IPS-NIHi7 (cell line): ENCODE measurements around the gene LSP1.

Experiments used
- DNase-seq: peaks from one replicate; pipeline ENCODE4 v3.0.0; 2012; ENCODE audit warnings: mixed read lengths; ENCODE audit errors: extremely low spot score

LSP1 gene

DNA sequence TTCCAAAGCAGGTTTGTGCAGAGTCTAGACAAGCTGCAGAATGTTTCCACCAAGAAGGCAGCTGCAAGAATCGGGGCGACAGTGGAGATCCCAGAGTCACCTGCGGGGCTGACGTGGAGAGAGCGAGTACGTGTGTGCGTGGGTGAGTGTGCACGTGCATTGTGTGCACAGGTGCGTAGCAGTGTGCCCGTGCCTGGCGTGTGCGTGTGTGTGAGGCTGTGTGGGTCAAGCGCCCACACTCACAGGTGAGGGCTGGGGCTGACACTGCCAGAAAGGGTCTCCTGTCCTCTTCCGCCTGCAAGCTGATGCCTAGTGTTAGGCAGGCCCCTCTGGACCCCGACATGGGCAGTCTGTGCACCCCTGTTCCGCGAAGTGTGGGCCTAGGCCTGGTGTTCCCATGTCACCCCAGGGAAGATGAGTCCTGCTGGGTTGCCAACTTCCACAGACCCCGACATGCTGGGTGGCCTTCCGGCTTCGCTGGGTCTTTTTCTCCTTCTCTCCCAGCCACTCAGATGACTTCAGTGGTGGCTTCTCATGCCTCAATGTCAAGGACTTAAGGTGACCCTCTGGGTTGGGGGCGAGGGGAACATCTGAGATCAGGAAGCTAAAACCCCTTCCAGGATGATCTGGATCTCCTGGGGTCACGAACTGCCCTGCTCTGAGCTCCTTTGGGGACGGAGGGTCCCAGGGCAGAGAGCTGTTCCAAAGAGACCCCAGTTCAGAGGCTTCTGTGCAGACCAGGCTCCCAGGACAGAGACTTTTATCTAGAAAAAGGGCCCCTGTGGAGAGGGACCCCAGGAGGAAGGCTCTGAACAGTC lies 28.5 kb upstream of the LSP1 start:
- no peak for DNase-seq

DNA sequence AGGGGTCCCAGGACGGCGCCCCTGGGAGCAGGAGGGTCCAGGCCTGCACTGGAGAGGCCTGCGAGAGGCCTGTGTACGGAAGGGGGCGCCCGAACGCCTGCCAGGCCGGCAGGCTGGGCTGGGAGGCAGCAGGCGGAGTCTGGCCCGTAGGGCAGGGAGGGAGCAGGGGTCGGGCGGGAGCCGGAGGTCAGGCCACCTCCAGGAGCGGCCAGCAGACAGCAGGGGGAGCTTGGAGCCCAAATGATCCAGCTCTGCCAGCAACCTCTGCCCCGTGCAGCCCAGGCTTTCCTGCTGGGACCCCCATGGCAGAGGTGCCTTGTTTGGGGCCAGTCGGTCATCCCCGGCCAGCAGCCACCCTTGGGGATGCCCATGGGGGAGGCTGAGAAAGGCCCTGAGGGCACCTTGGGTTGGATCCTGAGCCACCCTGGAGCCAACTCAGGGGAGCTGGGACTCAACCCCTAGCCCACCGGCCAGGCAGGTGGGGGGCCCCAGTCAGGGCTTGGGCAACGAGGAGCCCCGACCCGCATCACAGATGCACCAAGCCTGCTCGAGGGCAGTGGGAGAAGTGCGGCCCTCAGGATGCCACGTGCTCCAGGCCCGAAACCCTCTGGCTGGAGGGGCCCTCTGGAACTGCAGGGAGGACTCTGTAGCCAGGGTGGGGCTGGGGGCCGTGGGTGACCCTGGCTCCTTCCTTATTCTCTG lies 27.7 kb upstream of the LSP1 start:
- DNase-seq = peak; percentile 100

DNA sequence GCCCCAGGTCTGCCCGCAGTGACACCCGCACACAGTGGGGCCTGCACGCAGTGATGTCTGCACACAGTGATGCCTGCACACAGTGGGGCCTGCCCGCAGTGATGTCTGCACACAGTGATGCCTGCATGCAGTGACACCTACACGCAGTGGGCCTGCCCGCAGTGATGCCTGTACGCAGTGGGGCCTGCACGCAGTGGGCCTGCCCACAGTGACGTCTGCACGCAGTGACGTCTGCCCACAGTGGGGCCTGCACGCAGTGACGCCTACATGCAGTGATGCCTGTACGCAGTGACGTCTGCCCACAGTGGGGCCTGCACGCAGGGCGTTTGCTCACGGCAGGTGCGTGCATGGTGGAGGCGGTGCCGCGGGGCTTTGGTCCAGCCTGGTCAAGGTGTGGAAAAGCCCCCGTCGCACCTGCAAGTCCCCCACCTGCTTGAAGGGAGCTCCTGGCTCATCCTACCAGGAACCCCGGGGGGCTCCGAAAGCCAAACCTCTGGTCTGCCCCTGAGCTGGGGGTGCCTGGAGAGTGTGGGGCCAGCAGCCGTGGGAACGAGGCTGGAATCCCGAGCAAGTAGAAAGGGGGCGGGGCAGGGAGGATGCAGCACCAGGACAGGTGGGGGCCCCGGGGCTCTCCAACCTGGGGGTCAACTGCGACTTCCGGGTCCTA lies 27.0 kb upstream of the LSP1 start:
- no peak for DNase-seq

GRCh38 chr11:1826552-1827094 lies 26.3 kb upstream of the LSP1 start:
- DNase-seq = peak; percentile 63

GRCh38 chr11:1827095-1827813 lies 25.6 kb upstream of the LSP1 start:
- DNase-seq = no peak

DNA sequence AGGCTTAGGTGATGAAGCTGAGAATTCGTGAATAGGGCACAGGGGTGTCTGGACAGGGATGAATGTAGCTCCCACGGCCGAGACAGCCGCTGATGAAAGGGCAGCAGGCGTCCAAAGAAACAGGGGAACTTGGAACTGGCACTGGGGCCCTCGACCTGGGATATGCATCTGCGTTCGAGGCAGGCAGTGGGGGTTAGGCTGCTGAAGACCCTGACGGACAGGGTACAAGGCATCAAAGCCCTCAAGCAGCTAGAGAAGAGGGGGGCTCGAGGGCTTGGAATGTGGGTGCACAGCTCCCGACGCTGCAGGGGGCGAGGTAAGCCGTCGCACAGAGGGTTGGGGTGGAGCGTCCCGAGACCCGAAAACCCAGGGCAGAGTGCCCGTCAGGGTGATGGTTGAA lies 25.0 kb upstream of the LSP1 start:
- DNase-seq = no peak

GRCh38 chr11:1828542-1828941 lies 24.3 kb upstream of the LSP1 start:
- DNase-seq = no peak

GRCh38 chr11:1829039-1829820 lies 23.7 kb upstream of the LSP1 start:
- DNase-seq = no peak

DNA sequence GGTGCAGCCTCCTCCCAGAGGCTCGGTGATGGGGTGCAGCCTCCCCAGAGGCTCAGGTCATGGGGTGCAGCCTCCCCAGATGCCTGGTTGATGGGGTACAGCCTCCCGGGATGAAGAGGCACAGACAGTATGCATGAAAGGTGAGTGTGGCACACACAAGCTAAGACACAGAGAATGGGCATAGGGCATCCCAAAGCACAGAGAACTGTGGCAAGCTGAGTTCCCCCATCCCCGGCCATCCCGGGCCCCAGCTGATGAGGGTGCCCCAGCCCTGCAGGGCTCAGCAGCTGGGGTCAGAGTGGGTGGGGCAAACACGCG lies 22.9 kb upstream of the LSP1 start:
- no peak for DNase-seq

- DNase-seq = no peak
Observed at GRCh38 chr11:1830322-1831223, 22.3 kb upstream of the LSP1 start.

GRCh38 chr11:1831338-1832210 lies 21.3 kb upstream of the LSP1 start:
- DNase-seq = no peak

DNA sequence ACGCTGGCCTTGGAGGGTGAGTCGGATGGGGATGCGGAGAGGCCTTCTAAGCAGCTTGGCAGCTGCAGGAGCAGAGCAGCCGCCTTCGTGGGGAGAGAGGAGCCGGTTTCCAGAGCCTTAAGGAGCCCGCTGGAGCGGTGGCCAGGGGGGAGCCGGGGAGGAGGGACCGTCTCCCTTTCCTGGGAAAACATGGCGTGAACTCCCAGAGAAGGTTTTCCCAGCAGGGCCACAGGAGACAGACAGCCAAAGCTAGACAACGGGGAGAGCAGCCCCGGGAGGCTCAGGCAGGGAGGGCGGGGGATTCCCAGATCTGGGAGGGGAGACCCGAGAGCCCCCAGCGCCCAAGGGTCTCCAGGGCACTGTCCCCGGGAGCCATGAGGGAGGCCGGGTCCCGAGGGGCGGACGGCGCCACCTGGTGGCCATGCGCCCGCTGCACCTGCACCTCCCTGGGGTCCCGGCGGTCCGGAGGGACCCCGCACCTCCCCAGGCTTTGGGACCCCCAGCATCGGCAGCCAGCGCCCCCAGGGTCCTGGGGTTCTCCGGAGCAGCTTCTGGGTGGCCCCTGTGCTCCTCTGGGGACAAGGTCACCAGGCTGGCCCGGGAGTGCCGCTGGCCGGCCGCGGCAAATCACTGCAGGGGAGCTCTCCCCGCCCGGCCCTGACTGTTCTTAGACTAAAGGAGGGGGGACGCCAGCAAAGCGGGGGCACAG lies 20.5 kb upstream of the LSP1 start:
- peak; percentile 89 for DNase-seq

GRCh38 chr11:1832920-1833295 lies 20.0 kb upstream of the LSP1 start:
- DNase-seq = peak; percentile 53

DNA sequence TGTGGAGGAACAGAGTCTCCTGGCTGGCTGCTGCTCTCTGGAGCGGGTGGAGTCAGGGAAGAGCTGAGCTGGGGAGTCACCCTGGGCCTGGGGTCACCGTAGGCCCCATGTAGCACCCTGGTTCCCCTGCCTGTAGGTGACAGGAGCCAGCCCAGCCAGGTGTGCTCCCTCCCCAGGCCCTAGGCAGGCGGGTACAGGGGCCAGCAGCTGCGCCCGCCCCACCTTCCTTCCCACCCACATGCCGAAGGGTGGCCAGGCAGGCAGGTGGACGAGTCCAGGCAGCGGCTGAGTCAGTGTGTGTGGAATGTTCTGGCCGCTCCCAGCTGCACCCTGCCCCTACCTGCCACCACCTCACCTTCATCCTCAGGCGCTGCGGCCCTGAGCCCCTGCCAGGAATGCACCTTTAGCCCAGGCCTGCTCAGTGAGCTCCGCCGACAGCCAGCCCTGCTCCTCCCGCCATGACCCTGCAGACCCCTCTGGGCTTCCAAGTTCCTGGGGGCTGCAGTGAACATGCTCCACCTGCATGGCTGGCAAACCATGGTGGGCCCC lies 18.7 kb upstream of the LSP1 start:
- no peak for DNase-seq

DNA sequence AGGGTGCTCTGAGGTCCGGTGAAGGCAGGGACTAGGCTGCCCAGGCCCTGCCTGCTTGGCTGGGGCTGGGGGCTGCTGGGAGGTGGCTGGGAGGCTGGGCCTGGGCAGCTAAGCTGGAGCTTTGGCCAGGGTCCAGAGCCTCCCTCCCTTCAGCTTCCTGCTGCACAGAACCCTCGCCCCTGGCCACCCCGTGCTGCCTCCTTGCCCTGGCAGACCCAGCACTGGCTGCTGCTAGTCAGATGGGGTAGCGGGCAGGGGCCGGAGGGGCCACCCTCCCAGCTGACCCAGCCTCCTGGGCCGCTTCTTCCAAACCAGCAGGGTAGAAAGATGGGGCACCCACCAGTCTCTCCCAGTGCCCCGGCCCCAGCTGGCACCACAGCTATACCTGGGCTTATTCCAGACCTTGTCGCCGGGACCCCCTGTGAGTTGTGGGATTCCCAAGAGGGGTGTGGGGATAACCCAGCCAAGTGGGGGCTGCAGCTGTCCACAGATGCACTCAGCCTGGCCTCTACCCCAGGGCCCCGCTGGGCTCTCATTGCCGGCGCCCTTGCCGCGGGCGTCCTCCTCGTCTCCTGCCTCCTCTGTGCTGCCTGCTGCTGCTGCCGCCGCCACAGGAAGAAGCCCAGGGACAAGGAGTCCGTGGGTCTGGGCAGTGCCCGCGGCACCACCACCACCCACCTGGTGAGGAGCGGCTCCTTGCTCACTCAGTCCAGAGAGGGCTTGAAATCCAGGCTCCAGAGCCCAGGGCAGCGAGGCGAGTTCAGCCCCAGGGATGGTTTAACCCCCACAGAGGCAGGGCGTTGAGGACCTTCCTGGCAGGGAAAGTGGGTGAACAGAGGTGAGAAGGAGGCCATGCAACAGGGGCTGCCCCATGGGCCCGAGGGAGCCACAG lies 17.9 kb upstream of the LSP1 start, which contains the start of gene SYT8:
Gene SYT8 (plus strand): TSS at position 212 of the 892 bp plus-strand sequence. CDS start 116 bp downstream, at position 328.
- DNase-seq = no peak

GRCh38 chr11:1835671-1836010 lies 17.2 kb upstream of the LSP1 start:
- no peak for DNase-seq
